NT2/D1 (cell line): ENCODE measurements around the gene TTI1.

Source experiments
- SUZ12 ChIP-seq: IDR thresholded peaks from 2 replicates; pipeline ENCODE4 v1.6.1; 2011; ENCODE audit not compliant: insufficient read length, insufficient read depth; ENCODE audit errors: extremely low read depth
- ZNF274 ChIP-seq: IDR thresholded peaks from 2 replicates; pipeline ENCODE4 v1.6.1; 2011; ENCODE audit warnings: mild to moderate bottlenecking, low read depth, low read length

- TF ChIP-seq ZNF274 (no peak), SUZ12 (no peak)
Observed at GRCh38 chr20:37954190-37954589, 79.1 kb downstream of the TTI1 start.
